Stimulated activated CD4-positive, alpha-beta T cell treated with anti-CD3 and anti-CD28 coated beads, Interleukin-4, amount 100 ng/mL, for 4 hours (primary cell): Measurements from ENCODE around the gene MAGEB2.
"Not testable (repeated sequence)": the region's sequence is repeated elsewhere in the genome, so short reads cannot be mapped to it uniquely, and the experiment has no call there.

Experiments
- DNase-seq, 2 experiments: peaks; one replicate each; pipeline ENCODE4 v3.0.0-alpha.2; 2020

MAGEB2 gene, protein sequence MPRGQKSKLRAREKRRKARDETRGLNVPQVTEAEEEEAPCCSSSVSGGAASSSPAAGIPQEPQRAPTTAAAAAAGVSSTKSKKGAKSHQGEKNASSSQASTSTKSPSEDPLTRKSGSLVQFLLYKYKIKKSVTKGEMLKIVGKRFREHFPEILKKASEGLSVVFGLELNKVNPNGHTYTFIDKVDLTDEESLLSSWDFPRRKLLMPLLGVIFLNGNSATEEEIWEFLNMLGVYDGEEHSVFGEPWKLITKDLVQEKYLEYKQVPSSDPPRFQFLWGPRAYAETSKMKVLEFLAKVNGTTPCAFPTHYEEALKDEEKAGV

DNA sequence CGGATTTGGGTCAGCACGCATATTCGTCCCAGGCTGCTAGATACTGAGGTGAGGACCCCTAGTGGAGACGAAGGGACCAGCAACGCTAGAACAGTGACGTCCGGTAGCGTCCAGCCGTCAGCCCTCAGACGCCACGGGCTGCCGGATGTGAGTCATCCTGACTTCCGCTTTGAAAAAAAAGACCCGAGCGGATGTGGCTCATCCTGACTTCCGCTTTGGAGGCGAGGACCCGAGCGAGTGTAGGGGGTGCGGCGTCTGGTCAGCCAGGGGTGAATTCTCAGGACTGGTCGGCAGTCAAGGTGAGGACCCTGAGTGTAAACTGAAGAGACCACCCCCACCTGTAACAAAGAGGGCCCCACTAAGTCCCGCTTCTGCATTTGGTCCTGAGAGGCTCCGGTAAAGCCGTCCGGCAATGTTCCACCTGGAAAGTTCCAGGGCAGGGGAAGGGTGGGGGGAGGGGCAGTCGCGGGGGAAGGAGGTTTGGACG, at the start of gene MAGEB2:
Gene MAGEB2 (plus strand): TSS at position 207 of the 487 bp plus-strand sequence. CDS start 3,018 bp downstream, outside the sequence.
- no peak for DNase-seq

DNA sequence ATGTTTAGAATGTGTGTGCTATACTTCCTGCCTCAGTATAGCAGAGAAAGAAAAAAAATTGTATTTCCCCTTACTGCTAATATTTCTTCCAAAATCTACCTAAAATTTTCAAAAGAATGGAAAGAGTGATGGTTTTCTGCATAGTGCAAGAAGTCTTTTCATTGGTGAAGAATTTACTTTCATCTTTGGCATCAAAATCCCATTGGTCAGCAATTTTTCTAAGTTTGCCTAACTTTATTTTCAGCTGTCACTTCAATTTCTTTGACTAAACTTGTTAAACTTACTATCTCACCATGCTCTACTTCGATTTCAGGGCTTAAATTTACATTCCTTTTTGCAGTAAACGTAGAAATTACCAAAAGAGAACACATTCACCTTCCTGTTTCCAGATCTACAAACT, 44.5 kb upstream of the MAGEB2 start:
- DNase-seq: no peak

DNA sequence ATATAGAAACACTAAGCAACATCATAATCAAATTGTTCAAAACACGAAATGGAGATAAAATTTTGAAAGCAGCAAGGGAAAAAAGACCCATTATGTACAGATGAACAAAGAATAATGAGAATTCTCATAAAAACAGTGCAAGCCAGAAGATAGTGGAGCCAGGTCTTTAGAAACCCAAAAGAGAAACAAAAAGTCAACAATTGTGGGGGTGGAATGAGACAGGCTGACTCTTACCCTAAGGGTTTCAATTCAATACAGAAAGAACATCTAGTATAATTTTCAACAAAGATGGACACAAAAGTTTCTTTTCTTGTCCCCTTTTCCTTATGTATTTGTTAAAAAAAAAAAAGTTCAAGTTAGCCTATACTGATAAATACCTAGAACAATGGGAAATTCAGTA, 34.0 kb upstream of the MAGEB2 start:
- no peak for DNase-seq

DNA sequence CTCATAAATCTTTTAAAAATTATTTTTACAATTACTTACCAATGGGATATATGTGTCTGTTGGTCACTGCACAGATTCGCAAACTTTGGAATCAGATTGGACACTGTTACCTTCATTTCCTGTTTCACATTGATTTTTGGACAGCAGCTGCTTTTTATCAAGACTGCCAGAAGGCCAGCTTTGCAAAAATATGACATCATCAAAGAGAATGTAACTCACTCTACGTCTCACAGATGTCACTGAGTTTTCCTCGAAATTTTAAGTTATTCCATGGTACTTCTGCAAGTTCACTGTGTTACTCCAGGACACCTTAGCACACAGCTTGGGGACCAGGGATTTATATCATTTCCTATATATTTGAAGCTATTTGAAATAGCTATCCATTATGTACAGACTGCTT, 31.8 kb upstream of the MAGEB2 start:
- DNase-seq: no peak

DNA sequence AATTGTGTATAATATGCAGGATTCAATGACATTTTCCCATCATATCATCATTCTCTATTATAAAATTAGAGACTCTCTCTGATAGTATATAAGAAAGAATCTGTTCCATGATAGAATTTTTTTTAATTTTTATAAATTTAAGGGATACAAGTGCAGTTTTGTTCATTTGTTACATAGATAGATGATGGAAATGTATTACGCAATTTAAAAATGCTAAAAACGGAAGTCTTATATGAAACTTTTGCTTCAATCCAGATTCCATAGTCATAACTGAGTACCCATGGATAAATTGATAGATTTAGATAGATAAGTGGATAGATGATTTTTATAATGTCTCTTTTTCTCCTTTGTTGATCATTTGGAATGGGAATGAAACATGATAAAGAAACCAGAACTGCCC, 24.9 kb upstream of the MAGEB2 start:
- no peak for DNase-seq

DNA sequence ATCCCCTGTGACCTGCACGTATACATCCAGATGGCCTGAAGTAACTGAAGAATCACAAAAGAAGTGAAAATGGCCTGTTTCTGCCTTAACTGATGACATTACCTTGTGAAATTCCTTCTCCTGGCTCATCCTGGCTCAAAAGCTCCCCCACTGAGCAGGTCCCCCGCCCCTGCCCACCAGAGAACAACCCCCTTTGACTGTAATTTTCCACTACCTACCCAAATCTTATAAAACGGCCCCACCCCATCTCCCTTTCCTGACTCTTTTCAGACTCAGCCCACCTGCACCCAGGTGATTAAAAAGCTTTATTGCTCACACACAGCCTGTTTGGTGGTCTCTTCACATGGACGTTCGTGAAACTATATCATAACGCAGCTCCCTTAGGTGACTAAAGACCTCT, 21.5 kb upstream of the MAGEB2 start:
- DNase-seq: not testable (repeated sequence)

DNA sequence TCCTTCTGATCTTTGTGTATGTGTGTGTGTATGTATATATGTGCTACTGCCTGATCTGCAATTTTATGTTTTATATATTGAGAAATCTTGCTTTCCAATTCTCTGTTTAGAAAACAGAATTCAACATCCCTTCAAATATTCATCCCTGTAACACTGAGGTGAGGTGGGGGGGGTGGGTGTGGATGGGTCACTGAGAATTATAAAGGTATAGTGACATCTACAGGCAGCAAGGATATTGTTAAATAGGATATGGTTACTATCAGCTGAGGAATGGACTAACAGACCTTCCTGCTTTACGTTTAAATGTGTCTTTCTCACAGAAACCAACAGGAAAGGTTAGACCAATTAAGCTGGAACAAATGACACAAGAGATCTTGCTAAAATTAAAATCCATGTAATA, 19.0 kb upstream of the MAGEB2 start:
- no peak for DNase-seq

DNA sequence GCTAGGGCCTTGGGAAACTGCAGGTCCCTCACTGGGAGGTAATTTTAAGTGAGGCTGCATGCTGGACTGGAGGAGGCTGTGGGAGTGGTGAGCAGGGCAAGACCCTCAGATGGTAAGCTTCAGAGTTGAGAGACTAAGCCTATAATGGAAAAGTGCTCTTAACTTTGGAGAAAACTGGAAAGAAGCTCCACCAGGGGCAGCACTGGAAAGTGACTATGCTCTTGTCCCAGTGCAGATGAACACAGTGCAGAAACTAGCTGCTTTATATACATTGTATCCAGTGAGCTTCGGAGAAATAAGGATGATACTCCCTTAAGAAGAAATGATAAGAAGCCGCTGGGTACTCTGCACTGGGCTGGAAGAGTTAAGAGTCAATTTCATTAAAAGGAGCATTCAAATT, 3.2 kb upstream of the MAGEB2 start:
- DNase-seq: no peak

DNA sequence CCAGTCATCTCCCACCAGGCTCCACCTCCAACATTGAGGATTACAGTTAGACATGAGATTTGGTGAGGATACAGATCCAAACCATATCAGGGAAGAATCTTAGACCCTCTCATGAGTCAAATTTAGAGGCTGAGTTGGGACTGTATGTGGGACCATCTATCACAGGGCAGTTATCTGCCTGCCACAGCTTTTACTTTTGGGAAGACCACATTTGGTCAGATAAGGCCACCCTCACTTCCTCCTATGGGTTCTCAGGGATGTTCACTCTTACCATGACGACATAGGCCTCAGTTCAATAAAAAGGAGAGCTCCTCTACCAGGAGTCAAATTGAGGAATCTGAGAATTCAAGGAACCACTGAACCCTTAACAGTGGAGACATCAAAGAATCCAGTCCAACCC, 2.1 kb downstream of the MAGEB2 start:
- no peak for DNase-seq

DNA sequence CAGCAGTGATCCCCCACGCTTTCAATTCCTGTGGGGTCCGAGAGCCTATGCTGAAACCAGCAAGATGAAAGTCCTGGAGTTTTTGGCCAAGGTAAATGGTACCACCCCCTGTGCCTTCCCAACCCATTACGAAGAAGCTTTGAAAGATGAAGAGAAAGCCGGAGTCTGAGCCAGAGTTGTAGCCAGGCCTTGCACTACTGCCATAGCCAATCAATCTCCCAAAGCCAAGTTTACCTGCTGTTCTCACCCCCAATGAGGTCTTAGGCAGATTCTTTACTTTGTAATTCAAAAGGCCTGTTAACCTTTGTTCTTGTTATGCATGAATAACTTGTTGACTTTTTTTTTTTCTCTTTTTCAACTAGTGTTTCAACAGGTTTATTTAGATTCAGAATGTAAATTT, 4.0 kb downstream of the MAGEB2 start:
- DNase-seq: no peak

DNA sequence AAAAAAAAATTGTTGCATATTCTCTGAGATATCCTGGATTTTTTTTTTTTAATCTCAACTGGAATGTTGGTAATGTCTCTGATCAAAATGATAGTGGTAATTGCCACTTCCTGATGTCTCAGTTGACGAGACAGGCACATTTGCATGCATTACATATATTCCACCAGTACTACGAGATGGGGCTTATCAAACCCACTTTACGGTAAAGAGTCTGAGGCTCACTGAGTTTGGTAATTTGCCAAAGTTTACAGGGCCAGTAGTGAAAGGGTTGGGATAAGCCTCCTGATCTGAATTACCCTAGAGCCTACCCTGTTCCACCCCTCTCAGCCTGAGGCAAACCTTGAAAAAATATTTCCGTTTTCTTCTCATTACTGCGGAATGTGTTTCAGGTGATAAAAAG, 5.3 kb downstream of the MAGEB2 start:
- no peak for DNase-seq

DNA sequence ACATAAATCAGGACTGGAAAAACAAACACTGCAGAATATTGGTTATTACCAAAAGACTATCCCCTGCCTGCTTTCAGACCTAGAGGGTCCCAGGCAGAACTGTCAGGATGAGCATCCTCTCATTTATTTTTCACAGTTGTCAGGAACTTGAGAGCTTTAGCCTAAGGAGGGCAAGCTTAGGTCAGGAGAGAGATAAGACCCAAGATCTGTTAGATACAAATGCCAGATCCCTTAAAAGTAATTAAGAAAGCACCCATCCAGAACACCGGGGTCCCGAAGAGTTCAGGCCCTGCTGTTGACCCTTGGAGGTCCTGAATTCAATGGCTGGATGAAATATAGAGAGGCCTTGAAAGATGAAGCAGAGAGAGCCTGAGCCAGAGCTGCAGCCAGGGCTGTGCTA, 9.2 kb downstream of the MAGEB2 start:
- no peak for DNase-seq

DNA sequence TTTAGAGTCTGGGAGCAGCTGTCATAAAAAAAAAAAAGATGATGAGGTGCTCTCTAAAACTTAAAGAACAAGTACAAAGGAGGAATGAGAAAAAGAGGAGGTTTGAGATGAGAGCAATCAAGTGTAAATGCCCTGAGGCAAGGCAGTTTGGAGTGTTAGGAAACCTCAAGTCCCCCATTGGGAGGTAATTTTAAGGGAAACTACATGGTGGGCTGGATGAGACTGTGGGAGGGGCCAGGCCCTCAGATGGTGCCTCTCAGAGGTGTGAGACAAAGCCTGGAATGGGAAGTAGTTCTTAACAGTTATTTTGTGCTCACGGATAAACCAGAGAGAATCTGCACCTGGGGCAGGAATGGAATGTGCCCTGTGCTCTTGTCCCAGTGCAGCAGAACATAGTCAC, 13.2 kb downstream of the MAGEB2 start:
- DNase-seq: no peak

DNA sequence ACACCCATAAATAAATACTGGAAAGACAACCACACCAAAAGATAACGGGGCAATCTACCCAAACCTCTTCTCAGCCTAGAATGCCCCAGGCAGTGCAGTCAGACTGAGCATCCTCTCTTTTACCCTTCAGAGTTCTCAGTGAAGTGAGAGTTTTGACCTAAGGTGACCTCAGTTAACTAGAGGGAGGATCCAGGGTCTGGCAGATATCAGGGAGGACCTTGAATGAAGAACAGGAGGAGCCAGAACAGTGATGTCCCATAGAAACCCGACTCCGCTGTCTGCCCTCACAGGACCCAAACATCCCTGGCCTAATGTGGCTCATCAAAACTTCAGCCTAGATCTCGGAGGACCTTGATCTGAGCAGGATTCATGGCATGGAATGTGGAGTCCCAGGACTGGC, 15.0 kb downstream of the MAGEB2 start, which contains the start of gene MAGEB3:
Gene MAGEB3 (plus strand): TSS at position 263 of the 400 bp plus-strand sequence. CDS start 5,268 bp downstream, outside the sequence.
- DNase-seq: no peak

DNA sequence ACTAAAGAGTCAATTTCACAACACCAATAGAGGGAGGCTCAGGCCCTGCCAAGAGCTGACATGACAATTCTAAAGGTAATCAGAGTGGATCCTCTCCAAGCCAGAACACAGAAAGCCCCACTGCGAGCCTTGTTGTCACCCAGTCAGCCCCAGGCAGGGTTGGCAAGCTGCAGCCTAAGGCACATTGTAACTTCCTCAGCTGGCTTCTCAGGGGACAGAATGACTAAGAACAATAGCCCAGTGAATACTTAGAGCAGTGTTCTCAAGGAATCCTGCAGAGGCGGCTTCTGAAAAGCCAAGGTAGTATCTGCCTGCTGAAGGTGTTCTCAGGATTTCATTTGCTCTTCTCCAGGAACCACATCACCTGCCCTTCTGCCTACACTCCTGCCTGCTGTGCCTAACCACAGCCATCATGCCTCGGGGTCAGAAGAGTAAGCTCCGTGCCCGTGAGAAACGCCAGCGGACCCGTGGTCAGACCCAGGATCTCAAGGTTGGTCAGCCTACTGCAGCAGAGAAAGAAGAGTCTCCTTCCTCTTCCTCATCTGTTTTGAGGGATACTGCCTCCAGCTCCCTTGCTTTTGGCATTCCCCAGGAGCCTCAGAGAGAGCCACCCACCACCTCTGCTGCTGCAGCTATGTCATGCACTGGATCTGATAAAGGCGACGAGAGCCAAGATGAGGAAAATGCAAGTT, 26.5 kb downstream of the MAGEB2 start, which contains the start of gene MAGEB4:
Gene MAGEB4 (plus strand): TSS at position 277 of the 692 bp plus-strand sequence. CDS start 136 bp downstream, at position 413.
- DNase-seq: no peak

DNA sequence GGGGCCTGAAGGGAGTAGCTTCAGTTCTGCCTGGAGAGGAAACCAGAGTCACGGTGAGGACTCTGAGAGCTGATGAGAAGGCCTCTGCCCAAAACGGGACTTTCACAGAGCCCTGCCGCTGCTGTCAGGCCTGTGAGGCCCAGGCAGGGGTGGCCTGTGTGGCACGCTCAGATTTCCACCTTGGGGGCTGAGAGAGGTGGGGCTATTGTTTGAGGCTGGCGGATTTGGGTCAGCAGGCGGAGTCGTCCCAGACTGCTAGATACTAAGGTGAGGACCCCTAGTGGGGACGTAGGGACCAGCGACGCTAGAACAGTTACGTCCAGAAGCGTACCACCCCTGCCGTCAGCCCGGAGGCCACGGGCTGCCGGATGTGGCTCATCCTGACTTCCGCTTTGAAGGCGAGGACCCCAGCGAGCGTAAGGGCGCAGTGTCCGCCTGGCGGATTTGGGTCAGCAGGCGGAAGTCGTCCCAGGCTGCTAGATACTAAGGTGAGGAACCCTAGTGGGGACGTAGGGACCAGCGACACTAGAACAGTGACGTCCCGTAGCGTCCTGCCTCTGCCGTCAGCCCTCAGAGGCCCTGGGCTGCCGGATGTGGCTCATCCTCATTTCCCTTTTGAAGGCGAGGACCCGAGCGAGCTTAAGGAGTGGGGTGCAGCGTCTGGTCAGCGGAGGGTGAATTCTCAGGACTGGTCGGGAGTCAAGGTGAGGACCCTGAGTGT, 31.6 kb downstream of the MAGEB2 start, which contains the start of gene MAGEB1:
Gene MAGEB1 (plus strand): TSS at position 378 of the 721 bp plus-strand sequence. CDS start 3,348 bp downstream, outside the sequence.
- DNase-seq: no peak

DNA sequence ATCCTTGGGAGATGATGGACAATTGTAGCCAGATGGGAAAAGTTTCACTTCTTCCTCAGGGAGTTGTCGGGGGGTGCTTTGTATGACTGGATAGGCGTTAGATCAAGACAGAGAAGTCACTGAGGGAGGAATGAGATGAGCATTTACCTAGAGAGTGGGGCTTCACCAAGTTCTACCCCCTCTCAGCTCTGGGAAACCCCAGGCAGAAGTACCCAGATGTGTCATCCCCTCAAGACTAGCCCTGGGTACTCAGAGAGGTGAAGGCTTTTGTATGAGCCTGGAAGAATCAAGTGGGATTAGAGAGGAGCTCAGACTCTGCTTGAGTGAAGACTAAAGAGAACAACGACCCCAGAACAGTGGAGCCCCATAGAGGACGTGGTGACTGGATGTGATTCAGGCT, 33.5 kb downstream of the MAGEB2 start:
- no peak for DNase-seq

DNA sequence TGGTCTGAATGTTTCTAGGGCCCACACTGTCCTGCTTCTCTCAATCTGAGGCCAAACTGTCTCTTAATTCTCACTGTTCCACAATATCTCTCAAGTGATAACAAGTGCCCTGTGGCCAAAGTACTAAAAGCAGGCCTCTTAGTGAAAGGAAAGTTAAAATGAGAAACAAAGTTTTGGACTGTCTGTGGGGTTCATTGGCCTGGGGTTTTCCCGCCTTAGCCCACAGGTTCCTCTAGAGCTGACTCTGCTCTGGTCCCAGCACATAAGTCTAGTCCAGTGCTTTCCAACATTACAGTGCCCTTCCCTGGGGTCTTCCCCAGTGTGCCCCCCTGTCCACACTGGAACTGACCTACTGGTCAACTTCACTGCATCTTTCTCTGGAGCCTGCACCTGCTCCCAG, 37.9 kb downstream of the MAGEB2 start:
- DNase-seq: no peak

DNA sequence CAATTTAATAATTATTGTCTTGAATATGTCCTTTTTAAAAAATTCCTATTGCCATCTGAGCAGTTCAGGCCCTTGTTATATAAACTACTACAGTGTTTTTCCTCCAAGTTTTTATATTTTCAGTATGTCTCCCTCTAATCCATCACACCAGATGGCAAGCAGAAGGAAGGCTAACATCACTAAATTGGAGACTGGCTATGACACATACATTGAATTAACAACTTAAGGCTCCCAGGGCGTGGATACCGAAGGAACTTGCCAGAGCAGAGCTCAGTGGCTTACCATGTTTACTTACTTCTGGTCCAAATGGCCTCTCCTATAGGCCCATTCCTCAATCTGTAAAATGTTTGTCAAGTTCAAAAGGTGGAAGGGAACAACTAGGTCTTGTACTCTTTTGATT, 44.6 kb downstream of the MAGEB2 start:
- no peak for DNase-seq

DNA sequence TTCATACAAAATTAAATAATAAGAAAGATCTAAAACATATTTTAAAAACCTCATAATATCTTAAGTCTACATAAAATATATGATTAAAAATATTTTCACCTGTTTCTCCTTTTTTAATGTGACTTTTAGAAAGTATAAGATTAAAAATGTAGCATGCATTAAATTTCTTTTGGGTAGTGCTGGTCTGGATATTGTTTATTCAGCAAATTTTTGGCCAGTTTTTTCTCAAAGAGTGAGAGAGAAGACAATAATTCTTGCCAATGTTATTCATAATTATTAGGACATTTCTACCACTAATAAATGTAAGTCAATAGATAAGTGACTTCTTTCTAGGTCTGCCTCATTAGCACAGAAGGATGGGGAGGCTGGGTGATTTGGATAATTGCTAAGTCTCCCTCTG, 45.6 kb downstream of the MAGEB2 start:
- DNase-seq: no peak

DNA sequence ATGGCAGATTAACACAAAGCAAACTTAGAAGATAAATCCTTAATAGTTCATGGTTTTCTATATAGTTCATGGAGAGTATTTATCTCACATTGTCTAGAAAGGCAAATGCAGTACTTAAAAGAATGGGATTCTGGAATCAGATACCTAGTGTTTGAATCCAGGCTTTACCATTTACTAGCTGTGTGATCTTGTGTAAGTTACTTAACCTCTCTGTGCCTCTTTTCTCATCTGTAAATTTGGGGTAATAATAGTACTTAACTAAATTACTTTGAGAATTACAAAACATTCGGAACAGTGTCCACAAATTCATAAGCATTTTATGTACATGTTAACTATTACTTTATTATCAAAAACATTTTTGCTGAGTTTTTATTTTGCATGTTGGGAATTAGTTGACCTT, 47.4 kb downstream of the MAGEB2 start:
- DNase-seq: no peak
